Measurements from ENCODE around the gene CHURC1. TPM values are rescaled to one million over a fixed set of nuclear protein-coding genes. Genes with fewer than 3 reads are reported as not detected.

Gene CHURC1
- total RNA-seq, 2 experiments from 2014 or later = 80.6 to 91.1 TPM

DNA sequence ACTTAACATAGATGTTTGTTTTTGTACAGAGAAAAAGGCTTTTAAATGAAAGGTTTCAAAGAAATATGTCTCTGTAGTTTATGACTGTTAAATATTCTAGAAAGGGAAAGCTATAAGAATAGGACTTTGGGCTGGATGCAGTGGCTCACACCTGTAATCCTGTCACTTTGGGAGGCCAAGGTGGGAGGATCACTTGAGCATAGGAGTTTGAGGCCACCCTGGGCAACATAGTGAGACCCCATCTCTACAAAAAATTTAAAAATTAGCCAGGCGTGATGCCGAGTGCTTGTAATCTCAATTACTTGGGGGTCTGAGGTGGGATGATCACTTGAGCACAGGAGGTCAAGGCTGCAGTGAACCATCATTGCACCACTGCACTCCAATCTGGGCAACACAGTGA lies 16.9 kb downstream of the CHURC1 start:
- no peak overlapping the region for H3K27ac Mint-ChIP-seq
- DNase-seq = no peak
- peaks cover 57% of the 10 kb centered on the region for H3K36me3 Mint-ChIP-seq (ENCODE audit: low read depth)
- peaks cover 28% of the 10 kb centered on the region for H3K4me1 Mint-ChIP-seq
- no peaks in the 10 kb centered on the region for H3K9me3 Mint-ChIP-seq
- ChIA-PET CTCF (interaction anchor here (0.6 kb wide), 1 partner anchor 241 kb away, joined by 3 read pairs; no protein-coding TSS in a partner anchor), POLR2A (interaction anchor here (1.1 kb wide), 2 partner anchors 17 to 21 kb away, joined by 3 read pairs; partner anchors contain the start of gene CHURC1)
- H3K4me3 Mint-ChIP-seq = no peak overlapping the region
- H3K27me3 Mint-ChIP-seq = no peaks in the 10 kb centered on the region

DNA sequence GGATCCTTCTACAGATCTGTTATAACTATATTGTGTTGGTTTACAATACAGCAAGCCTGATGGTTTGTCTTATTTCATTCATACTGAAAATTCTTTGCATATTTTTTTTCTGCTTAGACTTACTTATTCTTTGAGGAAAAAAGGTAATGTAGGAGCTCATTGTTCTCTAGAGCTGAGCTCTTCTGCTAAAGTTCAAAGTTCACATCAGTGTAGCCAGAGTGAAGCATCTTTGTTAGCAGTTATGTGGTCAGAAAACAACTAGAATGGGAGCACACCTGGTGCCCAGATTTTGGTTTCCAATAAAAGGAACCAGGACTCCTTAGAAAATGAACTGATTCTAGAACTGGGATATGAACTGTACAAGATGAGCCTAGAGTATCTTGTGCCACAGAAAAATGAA lies 18.0 kb downstream of the CHURC1 start:
- Mint-ChIP-seq H3K4me1 (peaks cover 23% of the 10 kb centered on the region), H3K36me3 (ENCODE audit: low read depth) (peaks cover 58% of the 10 kb centered on the region), H3K27ac (no peak overlapping the region), H3K4me3 (no peak overlapping the region), H3K9me3 (no peaks in the 10 kb centered on the region), H3K27me3 (no peaks in the 10 kb centered on the region)
- ChIA-PET CTCF (interaction anchor here (1.1 kb wide), 1 partner anchor 55 kb away, joined by 3 read pairs; the partner anchor contains the start of gene FNTB), POLR2A (interaction anchor here (1.1 kb wide), 1 partner anchor 18 kb away, joined by 3 read pairs; the partner anchor contains the start of gene CHURC1)
- no peak for DNase-seq

DNA sequence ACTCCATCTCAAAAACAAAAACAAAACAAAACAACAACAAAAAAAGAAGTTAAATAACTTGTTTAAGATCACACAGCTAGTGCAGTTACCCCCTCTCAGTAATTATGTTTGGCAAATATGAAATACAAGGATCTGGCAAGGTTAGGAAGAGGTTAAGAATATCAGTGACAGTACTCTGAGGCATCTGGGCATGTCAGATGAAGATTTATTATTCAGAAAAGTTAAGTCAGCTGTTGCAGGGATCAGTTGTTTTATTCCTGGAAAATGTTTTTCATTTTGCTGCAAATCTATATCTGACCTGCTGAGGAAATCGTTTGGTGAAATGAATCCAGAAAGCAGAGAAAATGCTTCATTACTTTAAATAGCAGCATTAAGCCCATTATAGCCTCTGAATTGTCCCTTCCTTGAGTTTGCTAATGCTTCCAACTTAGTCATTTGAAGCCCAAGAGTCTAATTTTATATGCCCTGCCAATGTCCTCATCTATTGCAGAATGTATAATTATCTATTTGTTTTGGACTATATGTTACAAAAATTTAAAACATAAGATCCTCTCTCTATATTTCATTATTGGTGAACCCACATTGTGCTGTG lies 20.2 kb downstream of the CHURC1 start:
- peaks cover 70% of the 10 kb centered on the region for H3K36me3 Mint-ChIP-seq (ENCODE audit: low read depth)
- H3K27ac Mint-ChIP-seq = no peak overlapping the region
- no peak for DNase-seq
- no peaks in the 10 kb centered on the region for H3K9me3 Mint-ChIP-seq
- peaks cover 31% of the 10 kb centered on the region for H3K4me1 Mint-ChIP-seq
- ChIA-PET CTCF (no interaction called here), POLR2A (no interaction called here)
- H3K4me3 Mint-ChIP-seq = no peak overlapping the region
- H3K27me3 Mint-ChIP-seq = no peaks in the 10 kb centered on the region

DNA sequence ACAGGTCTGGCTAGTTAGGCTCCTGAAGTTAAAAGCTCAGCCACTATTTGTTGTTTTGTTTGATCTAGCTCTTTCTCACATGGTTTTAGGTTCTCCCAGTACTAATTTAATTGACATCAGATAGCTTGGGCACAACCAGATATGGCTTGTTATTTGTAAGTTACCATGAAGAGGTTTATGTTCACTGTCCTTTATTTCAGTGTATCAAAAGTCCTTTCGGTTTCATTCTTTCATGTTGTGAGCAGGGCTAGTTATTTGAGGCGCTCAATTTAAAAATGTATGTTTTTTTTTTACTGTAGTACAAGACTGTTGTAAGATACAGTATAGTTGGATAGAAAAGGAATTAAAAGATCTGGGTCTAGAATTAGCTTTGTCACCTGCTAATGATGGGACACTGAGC lies 21.3 kb downstream of the CHURC1 start:
- CTCF ChIA-PET = interaction anchor here (0.9 to 1.9 kb wide), 2 partner anchors 44 to 51 kb away, joined by 3 to 4 read pairs; partner anchors contain the start of gene FNTB
- no peak for DNase-seq
- peaks cover 26% of the 10 kb centered on the region for H3K4me1 Mint-ChIP-seq
- no peaks in the 10 kb centered on the region for H3K9me3 Mint-ChIP-seq
- peaks cover 69% of the 10 kb centered on the region for H3K36me3 Mint-ChIP-seq (ENCODE audit: low read depth)
- H3K27me3 Mint-ChIP-seq = no peaks in the 10 kb centered on the region
- peak overlapping the region; percentile 29 for H3K27ac Mint-ChIP-seq
- no peak overlapping the region for H3K4me3 Mint-ChIP-seq
- POLR2A ChIA-PET = interaction anchor here (0.6 to 2.0 kb wide), 4 partner anchors 8 to 641 kb away, joined by 3 to 11 read pairs (median 4); partner anchors contain the start of gene CHURC1

DNA sequence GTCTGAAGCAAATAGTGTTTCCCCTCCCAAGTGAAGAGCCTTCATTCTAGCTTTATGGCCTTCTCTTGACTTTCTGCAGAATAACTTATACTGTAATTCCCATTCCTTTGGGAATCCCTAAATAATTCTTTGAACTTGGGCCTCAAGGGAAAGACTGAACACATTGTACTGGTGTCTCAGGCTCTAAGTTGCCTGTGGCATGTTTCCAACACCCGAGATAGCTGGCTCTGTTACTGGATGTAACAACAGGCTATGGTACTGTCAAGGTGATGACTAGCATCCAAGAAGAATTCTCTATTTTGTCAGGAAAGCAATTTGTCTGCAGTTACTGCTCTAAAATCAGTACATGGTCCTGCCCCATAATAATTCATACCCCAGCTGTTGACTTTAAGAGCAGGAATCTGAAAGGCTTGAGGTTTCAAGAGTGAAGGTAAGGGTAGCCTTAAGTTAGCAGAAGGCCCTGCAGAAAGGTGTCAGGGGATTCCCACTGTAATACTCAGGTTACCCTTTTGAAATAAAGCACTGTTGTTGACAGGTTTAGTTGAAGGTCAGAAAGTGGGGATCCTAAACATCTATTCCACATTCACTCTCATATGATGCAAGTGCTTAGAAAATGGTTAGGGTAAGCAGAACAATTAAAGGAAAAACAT lies 23.0 kb downstream of the CHURC1 start:
- H3K4me1 Mint-ChIP-seq = peaks cover 26% of the 10 kb centered on the region
- H3K27me3 Mint-ChIP-seq = no peaks in the 10 kb centered on the region
- no peaks in the 10 kb centered on the region for H3K9me3 Mint-ChIP-seq
- H3K27ac Mint-ChIP-seq = no peak overlapping the region
- H3K36me3 Mint-ChIP-seq (ENCODE audit: low read depth) = peaks cover 57% of the 10 kb centered on the region
- DNase-seq = no peak
- ChIA-PET CTCF (interaction anchor here (0.9 to 2.0 kb wide), 4 partner anchors 10 to 238 kb away, joined by 3 to 5 read pairs (median 4); no protein-coding TSS in a partner anchor), POLR2A (interaction anchor here (1.0 to 2.0 kb wide), 4 partner anchors 9 to 33 kb away, joined by 3 to 11 read pairs (median 3); partner anchors contain the start of gene CHURC1)
- H3K4me3 Mint-ChIP-seq = no peak overlapping the region

DNA sequence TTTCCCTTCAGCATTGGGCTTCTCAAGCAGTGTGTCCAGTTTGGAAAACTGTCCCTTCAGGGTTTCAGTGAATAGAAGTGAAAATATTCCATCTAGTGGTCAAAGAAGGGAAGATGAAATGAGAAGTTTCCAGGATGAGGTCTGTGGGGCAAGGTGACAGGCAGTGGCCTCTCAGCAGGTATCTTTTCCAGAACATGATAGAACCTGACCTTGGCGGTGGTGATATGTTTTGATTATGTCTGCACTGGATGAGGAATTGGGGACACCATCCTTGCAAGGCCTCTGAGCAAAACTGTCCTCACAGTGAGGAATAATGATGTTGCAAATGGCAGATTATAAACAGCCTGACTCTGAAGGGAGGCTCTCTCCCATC lies 23.6 kb downstream of the CHURC1 start:
- no peak overlapping the region for H3K4me3 Mint-ChIP-seq
- ChIA-PET POLR2A (interaction anchor here (1.2 kb wide), 1 partner anchor 14 kb away, joined by 3 read pairs; no protein-coding TSS in a partner anchor), CTCF (interaction anchor here (2.0 kb wide), 1 partner anchor 115 kb away, joined by 5 read pairs; no protein-coding TSS in a partner anchor)
- H3K36me3 Mint-ChIP-seq (ENCODE audit: low read depth) = peaks cover 54% of the 10 kb centered on the region
- no peaks in the 10 kb centered on the region for H3K27me3 Mint-ChIP-seq
- peaks cover 28% of the 10 kb centered on the region for H3K4me1 Mint-ChIP-seq
- H3K27ac Mint-ChIP-seq = no peak overlapping the region
- no peak for DNase-seq
- no peaks in the 10 kb centered on the region for H3K9me3 Mint-ChIP-seq

DNA sequence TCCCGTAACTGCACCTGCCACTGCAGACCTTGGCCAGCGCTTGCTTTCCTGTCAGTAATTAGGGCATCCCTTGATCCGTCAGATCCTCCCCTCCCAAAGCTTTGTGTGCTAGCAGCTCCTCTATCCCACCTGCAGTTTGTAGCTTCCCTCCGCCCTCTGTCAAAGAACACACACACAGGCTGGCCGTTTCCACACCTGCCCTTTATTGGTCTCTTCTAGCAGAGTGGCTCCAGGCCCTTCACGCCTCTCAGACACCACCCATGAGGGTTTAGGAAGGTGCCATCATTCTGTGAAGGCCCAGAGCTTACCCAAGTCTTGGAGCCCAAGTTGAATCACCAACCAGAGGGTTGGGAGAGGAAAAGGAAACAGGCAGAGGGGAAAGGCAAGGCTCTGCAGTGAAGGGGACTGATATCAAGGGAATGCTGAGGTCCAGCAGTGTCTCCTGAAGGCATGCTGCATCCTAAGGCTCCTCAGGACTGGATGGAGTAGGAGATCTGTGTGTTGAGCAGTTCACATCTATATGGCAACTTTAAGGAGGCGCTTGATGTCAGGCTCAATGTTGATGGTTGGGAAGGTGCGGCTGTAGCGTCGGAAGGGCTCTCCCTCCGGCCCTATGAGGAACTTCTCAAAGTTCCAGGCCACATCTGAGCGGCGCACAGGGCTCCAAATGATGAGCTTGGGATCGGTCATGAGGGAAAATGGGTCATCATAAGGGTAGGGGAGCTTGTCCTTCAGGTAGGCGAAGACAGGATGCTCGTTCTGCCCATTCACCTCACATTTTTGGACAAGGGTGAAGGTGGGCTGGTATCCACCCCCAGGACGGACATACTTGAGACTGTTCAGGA lies 24.9 kb downstream of the CHURC1 start:
- ChIA-PET POLR2A (interaction anchor here (0.9 to 1.8 kb wide), 3 partner anchors 15 to 25 kb away, joined by 4 to 5 read pairs (median 4); partner anchors contain the start of gene CHURC1), CTCF (no interaction called here)
- Mint-ChIP-seq H3K27ac (no peak overlapping the region), H3K27me3 (no peaks in the 10 kb centered on the region), H3K36me3 (ENCODE audit: low read depth) (peaks cover 51% of the 10 kb centered on the region), H3K4me3 (no peak overlapping the region), H3K4me1 (peaks cover 39% of the 10 kb centered on the region), H3K9me3 (no peaks in the 10 kb centered on the region)
- DNase-seq = no peak

DNA sequence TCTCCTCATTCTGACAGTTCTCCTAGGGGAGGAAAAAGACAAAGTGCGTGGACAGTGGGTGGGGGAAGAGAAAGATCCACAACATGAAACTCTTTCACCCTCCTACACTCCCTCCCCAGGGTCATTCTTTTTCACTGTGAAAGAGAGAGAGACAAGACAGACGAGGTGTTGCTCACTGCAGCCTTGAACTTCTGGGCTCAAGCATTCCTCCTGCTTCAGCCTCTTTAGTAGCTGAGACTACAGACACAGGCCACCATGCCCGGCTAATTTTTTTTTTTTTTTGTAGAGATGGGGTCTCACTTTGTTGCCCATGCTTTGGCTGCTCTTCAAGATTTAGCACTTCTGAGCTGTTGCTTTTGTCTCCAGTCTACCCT lies 25.5 kb downstream of the CHURC1 start:
- DNase-seq = no peak
- CTCF ChIA-PET = no interaction called here
- H3K4me3 Mint-ChIP-seq = no peak overlapping the region
- peaks cover 46% of the 10 kb centered on the region for H3K36me3 Mint-ChIP-seq (ENCODE audit: low read depth)
- POLR2A ChIA-PET = interaction anchor here (1.6 to 1.8 kb wide), 2 partner anchors 16 to 25 kb away, joined by 4 to 5 read pairs; partner anchors contain the start of gene CHURC1
- H3K27me3 Mint-ChIP-seq = no peaks in the 10 kb centered on the region
- peaks cover 38% of the 10 kb centered on the region for H3K4me1 Mint-ChIP-seq
- no peaks in the 10 kb centered on the region for H3K9me3 Mint-ChIP-seq
- H3K27ac Mint-ChIP-seq = no peak overlapping the region

DNA sequence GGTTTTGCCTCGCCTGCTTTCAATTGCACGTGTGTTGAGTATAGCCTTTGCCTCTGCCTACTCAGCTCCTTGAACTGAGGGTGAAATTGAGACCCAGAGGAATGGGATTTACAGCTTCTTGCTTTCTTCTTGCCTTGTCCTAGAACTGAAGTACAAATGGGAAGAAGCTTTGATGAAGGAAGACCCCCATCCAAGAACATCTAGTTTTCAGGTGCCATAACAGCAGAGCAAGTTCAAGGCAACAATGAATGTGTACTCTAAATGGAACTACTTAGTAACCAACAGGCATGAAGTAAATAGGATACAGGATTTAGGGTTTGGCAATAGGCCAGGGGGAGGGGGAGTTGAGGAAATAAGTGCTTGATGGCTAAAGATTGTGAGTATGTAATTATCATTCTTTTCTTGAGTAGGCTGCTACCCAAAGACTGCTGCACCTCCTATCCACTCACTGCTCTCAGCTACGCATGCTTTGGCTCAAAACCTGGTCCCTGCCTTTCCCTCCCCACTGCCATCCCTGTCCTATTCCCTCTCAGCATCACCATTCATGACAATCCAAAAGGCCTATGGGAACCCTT lies 26.2 kb downstream of the CHURC1 start:
- Mint-ChIP-seq H3K4me1 (peaks cover 36% of the 10 kb centered on the region), H3K27ac (no peak overlapping the region), H3K27me3 (no peaks in the 10 kb centered on the region), H3K4me3 (no peak overlapping the region), H3K36me3 (ENCODE audit: low read depth) (peaks cover 47% of the 10 kb centered on the region), H3K9me3 (no peaks in the 10 kb centered on the region)
- CTCF ChIA-PET = no interaction called here
- DNase-seq = no peak
- POLR2A ChIA-PET = interaction anchor here (1.6 to 1.8 kb wide), 2 partner anchors 16 to 26 kb away, joined by 4 to 5 read pairs; partner anchors contain the start of gene CHURC1

DNA sequence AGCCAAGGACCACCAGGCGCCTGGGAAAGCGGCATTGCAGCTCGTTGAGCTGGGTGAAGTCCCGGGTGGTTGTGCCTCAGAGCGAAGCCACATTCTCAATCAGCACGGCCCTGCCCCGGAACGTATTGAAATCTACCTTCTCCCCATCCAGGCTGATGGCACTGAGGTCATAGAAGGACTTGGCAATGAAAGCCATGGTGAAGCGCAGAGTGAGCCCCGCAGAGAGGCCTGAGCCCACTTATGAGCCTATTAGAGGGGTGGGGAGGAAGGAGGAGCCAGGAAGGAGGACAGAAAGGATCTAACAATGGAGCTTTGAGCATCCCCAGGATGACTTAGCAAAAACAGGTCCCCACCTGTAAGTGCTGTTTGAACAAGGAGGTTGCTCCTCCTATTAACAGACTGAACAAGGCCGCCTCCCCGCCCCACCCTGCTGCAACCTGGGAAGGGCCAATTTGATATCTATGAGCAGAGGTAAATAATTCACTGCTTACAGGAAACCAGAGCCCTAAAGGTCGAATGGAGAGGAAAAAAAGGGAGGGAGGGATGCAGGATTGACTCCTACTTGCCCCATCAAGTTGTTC lies 28.4 kb downstream of the CHURC1 start, which contains the start of gene GPX2:
GPX2 (minus strand) TSS at position 215 of the 581 bp plus-strand sequence; CDS start at position 196, 19 bp downstream.
- H3K36me3 Mint-ChIP-seq (ENCODE audit: low read depth) = peaks cover 45% of the 10 kb centered on the region
- H3K4me1 Mint-ChIP-seq = peaks cover 29% of the 10 kb centered on the region
- H3K27me3 Mint-ChIP-seq = no peaks in the 10 kb centered on the region
- DNase-seq = no peak
- H3K9me3 Mint-ChIP-seq = no peaks in the 10 kb centered on the region
- H3K4me3 Mint-ChIP-seq = no peak within 1 kb of the TSS
- ChIA-PET POLR2A (interaction anchor here (1.9 kb wide), 1 partner anchor 28 kb away, joined by 4 read pairs; no protein-coding TSS in a partner anchor), CTCF (interaction anchor here (0.9 kb wide), 1 partner anchor 49 kb away, joined by 6 read pairs; no protein-coding TSS in a partner anchor)
- no peak within 1 kb of the TSS for H3K27ac Mint-ChIP-seq

DNA sequence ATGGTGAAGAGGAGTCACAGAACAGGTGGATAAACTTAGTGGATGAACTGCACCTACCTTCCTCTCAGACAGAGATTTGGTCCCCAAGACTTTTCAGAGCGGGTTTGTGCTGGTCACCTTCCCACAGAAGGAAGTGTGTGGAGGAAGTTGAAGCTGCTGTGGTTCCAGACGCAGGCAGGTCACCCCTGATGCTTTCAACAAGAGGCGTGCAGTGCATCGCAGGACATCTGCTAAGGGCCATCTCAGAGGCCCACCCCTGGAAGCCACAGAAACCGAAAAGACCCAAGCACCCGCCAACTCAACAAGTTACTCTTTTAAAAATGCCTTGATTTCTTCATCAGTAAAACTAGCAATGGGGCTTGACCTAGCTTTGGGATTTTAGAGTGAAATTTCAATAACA lies 29.3 kb downstream of the CHURC1 start:
- peaks cover 25% of the 10 kb centered on the region for H3K4me1 Mint-ChIP-seq
- no peak for DNase-seq
- peaks cover 42% of the 10 kb centered on the region for H3K36me3 Mint-ChIP-seq (ENCODE audit: low read depth)
- ChIA-PET POLR2A (interaction anchor here (1.5 kb wide), 1 partner anchor 29 kb away, joined by 4 read pairs; no protein-coding TSS in a partner anchor), CTCF (no interaction called here)
- no peaks in the 10 kb centered on the region for H3K9me3 Mint-ChIP-seq
- no peaks in the 10 kb centered on the region for H3K27me3 Mint-ChIP-seq
- no peak overlapping the region for H3K27ac Mint-ChIP-seq
- H3K4me3 Mint-ChIP-seq = no peak overlapping the region

DNA sequence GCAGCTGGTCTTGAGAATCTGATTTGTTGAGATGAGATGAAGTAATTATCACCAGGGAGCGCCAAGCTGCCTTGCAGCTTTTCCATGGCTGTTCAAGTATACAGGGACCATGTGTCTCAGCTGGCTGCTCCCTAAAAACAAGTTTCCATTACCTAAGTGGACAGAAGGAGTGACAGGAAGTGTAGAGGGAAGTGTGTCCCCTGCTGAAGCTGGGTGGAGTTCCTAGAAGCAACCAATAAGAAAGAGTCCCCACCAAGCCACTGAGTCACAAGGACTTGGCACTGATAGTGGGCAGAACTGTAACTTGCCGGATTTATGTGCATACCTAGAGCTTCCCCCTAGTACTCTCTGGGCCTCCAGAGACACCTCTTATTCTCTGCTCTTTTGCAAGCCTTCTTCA lies 29.8 kb downstream of the CHURC1 start:
- no peak for DNase-seq
- CTCF ChIA-PET = no interaction called here
- Mint-ChIP-seq H3K36me3 (ENCODE audit: low read depth) (peaks cover 38% of the 10 kb centered on the region), H3K27me3 (no peaks in the 10 kb centered on the region), H3K9me3 (no peaks in the 10 kb centered on the region), H3K4me3 (no peak overlapping the region), H3K4me1 (peaks cover 25% of the 10 kb centered on the region), H3K27ac (no peak overlapping the region)
- POLR2A ChIA-PET = interaction anchor here (1.5 kb wide), 1 partner anchor 29 kb away, joined by 4 read pairs; no protein-coding TSS in a partner anchor

Data from activated CD4-positive, alpha-beta memory T cell treated with anti-CD3 and anti-CD28 coated beads, Interleukin-2, amount 10 ng/mL, durations not matched to agents 7 days and 5 days (primary cell).